Loucy (cell line): ENCODE results near the gene TTPAL.

Source experiments
- CTCF ChIP-seq: fragments of 200-600 bp; sonication (generic); conservative IDR thresholded peaks from 2 replicates; pipeline ENCODE4 v1.5.1; 2014; ENCODE audit warnings: mild to moderate bottlenecking, antibody characterized with exemption, low read length
- EZH2phosphoT487 ChIP-seq: fragments of 200-600 bp; IDR thresholded peaks from 2 replicates; pipeline ENCODE4 v1.6.1; 2018; ENCODE audit warnings: antibody characterized with exemption, mild to moderate bottlenecking, moderate library complexity, borderline replicate concordance

GRCh38 chr20:44522841-44523240 is 47.2 kb downstream of the TTPAL start:
- TF ChIP-seq CTCF (no peak), EZH2phosphoT487 (no peak)
